Thoracic aorta (tissue), 2 donors: ENCODE data around the gene LMO7. TPM values are rescaled to one million over a fixed set of nuclear protein-coding genes. Genes with fewer than 3 reads are reported as not detected.

ENCODE experiments used
- ATAC-seq: fragments of 150-250 bp; one replicate; pipeline ENCODE4 v1.8.0; 2017; ENCODE audit warnings: low read depth; ENCODE audit not compliant: insufficient number of reproducible peaks, low FRiP score
- DNase-seq: peaks from one replicate; pipeline ENCODE4 v3.0.0-alpha.2; 2020; ENCODE audit warnings: low spot score
- H3K27ac ChIP-seq, 2 donors: fragments of 200-600 bp; sonication (generic); 1 replicate in 1 of 2; 2 replicates in 1 of 2; pipeline ENCODE4 v1.5.1; 2016; ENCODE audit warnings: mild to moderate bottlenecking in 2 of 2, moderate library complexity in 2 of 2
- H3K27me3 ChIP-seq: fragments of 200-600 bp; sonication (generic); replicated peaks from 2 replicates; pipeline ENCODE4 v1.6.0; 2016; ENCODE audit warnings: mild to moderate bottlenecking; ENCODE audit not compliant: insufficient read depth
- H3K36me3 ChIP-seq: fragments of 200-600 bp; sonication (generic); one replicate; pipeline ENCODE4 v1.5.1; 2016
- H3K4me1 ChIP-seq, 2 donors: fragments of 200-600 bp; sonication (generic); 1 replicate in 1 of 2; 2 replicates in 1 of 2; pipeline versions ENCODE4 v1.5.1 to v1.6.0; 2016; ENCODE audit warnings: low read depth in 2 of 2, mild to moderate bottlenecking in 1 of 2; ENCODE audit not compliant: control insufficient read depth in 1 of 2
- H3K4me3 ChIP-seq: fragments of 200-600 bp; sonication (generic); 2 replicates; pipeline ENCODE4 v1.5.1; 2016; ENCODE audit warnings: mild to moderate bottlenecking
- H3K9me3 ChIP-seq: fragments of 200-600 bp; sonication (generic); 2 replicates; pipeline ENCODE4 v1.5.1; 2016
- total RNA-seq, 2 donors: library from RNA; depleted of rRNA; stranded (reverse); fragments of >200 nt; gene quantifications; one replicate each; pipeline versions ENCODE4 v1.1.0 to v1.2.3, GENCODE V29; 2016
- TF ChIP-seq, protein P1 (sequence below): fragments of 200-600 bp; sonication (generic); IDR thresholded peaks from one replicate; pipeline ENCODE4 v1.5.1; 2019; ENCODE audit warnings: antibody characterized with exemption

LMO7 gene
- total RNA-seq, 2 donors from 2014 or later = 76.3 to 89.9 TPM

DNA sequence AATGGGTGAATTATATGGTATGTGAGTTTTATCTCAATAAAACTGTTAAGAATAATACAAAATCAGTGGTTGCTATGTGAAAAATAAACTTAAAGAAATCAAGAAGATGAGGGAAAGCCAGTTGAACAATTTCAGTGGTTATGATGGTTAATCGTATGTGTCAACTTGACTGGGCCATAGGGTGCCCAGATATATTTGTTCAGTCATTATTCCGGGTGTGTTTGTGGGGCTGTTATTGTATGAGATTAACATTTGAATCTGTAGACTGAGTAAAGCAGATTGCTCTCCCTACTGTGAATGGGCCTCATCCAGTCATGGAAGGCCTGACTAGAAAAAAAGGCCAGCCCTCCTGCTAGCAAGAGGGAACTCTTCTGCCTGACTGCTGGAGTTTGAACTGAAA is 109.3 kb downstream of the LMO7 start:
- Histone ChIP-seq H3K4me3 (no peak overlapping the region), H3K36me3 (no peaks in the 10 kb centered on the region), H3K9me3 (no peaks in the 10 kb centered on the region), H3K4me1 (peaks cover 13 to 36% of the 10 kb centered on the region in 2 donors), H3K27ac (peak overlapping the region in 1 of 2 donors; percentile 64), H3K27me3 (no peaks in the 10 kb centered on the region)
- DNase-seq = no peak
- TF ChIP-seq, protein P1, sequence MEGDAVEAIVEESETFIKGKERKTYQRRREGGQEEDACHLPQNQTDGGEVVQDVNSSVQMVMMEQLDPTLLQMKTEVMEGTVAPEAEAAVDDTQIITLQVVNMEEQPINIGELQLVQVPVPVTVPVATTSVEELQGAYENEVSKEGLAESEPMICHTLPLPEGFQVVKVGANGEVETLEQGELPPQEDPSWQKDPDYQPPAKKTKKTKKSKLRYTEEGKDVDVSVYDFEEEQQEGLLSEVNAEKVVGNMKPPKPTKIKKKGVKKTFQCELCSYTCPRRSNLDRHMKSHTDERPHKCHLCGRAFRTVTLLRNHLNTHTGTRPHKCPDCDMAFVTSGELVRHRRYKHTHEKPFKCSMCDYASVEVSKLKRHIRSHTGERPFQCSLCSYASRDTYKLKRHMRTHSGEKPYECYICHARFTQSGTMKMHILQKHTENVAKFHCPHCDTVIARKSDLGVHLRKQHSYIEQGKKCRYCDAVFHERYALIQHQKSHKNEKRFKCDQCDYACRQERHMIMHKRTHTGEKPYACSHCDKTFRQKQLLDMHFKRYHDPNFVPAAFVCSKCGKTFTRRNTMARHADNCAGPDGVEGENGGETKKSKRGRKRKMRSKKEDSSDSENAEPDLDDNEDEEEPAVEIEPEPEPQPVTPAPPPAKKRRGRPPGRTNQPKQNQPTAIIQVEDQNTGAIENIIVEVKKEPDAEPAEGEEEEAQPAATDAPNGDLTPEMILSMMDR = no peak
- no peak for ATAC-seq

DNA sequence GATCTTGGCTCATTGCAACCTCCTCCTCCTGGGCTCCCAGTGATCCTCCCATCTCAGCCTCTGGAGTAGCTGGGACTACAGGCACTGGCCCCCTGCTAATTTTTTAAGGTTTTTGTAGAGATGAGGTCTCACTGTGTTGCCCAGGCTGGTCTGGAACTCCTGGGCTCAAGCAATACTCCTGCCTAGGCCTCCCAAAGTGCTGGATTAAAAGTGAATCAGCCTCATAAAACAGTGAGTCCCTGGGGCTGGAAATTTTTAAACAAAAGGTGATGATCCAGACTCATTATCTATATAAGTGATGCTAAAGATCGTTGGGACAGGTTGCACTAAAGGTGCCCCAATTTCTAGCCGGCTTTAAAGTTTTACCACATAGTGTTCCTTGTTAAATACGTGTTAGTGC is 112.7 kb downstream of the LMO7 start:
- DNase-seq = no peak
- Histone ChIP-seq H3K4me3 (no peak overlapping the region), H3K9me3 (no peaks in the 10 kb centered on the region), H3K36me3 (no peaks in the 10 kb centered on the region), H3K27ac (peak overlapping the region; percentile 4 to 56), H3K27me3 (no peaks in the 10 kb centered on the region), H3K4me1 (peaks cover 21 to 55% of the 10 kb centered on the region in 2 donors)
- TF ChIP-seq, protein P1 = no peak
- ATAC-seq = no peak

DNA sequence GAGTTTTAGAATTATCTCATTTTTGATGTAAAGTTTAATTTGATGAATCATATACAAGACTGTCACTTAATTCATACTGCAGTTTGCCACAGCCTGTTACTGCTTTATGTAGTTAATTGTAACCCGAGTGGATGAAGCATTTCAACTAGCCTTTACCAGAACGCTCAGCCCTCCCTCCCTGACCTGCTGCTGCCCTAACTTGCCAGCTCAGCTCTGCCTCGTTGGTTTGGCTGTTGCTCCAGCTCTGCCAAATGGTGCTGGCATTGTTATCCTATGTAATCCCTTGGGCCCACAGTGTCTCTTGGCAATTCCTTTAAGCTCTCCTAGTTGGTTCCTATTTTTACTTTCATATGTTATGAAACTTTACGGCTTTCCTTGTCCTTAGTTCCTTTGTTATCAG is 113.3 kb downstream of the LMO7 start:
- TF ChIP-seq, protein P1 = no peak
- DNase-seq (peak; percentile 32), ATAC-seq (peak; percentile 73)
- no peaks in the 10 kb centered on the region for H3K9me3 ChIP-seq
- H3K27ac ChIP-seq = peak overlapping the region; percentile 4 to 56
- no peaks in the 10 kb centered on the region for H3K36me3 ChIP-seq
- H3K4me1 ChIP-seq = peaks cover 20 to 50% of the 10 kb centered on the region in 2 donors
- H3K4me3 ChIP-seq = no peak overlapping the region
- H3K27me3 ChIP-seq = no peaks in the 10 kb centered on the region

DNA sequence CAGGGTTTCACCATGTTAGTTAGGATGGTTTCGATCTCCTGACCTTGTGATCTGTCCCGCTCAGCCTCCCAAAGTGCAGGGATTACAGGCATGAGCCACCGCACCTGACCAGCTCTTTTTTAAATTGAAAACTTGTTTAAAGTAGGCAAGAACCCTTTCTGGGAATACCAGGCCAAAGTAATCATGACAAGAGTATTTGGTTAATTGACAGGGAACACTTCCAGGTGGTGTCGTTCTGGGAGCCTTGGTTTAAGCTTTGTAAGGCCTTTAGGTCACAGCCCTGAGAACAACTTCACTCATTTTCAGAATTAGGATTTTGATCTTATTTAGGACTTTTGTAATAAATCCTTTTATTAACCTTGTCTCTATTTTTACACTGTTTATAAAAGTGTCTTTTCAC is 115.2 kb downstream of the LMO7 start:
- TF ChIP-seq, protein P1 = no peak
- no peak overlapping the region for H3K4me3 ChIP-seq
- peak overlapping the region; percentile 30 to 54 for H3K27ac ChIP-seq
- peaks cover 15 to 42% of the 10 kb centered on the region in 2 donors for H3K4me1 ChIP-seq
- H3K27me3 ChIP-seq = no peaks in the 10 kb centered on the region
- no peaks in the 10 kb centered on the region for H3K36me3 ChIP-seq
- H3K9me3 ChIP-seq = no peaks in the 10 kb centered on the region
- DNase-seq (no peak), ATAC-seq (no peak)

GRCh38 chr13:75752826-75753225 is 116.7 kb downstream of the LMO7 start:
- Histone ChIP-seq H3K27me3 (no peaks in the 10 kb centered on the region), H3K4me3 (no peak overlapping the region), H3K9me3 (no peaks in the 10 kb centered on the region), H3K27ac (no peak overlapping the region), H3K36me3 (no peaks in the 10 kb centered on the region), H3K4me1 (peaks cover 15 to 42% of the 10 kb centered on the region in 2 donors)
- TF ChIP-seq, protein P1 = no peak
- DNase-seq (no peak), ATAC-seq (no peak)
